GM15510 (cell line): Measurements from ENCODE around the gene HDAC7.

ENCODE experiments used
- POLR2A ChIP-seq: IDR thresholded peaks from 3 replicates; pipeline ENCODE4 v1.6.1; 2011; ENCODE audit warnings: borderline replicate concordance; ENCODE audit not compliant: insufficient read length; ENCODE audit errors: extremely low read depth

Gene HDAC7

GRCh38 chr12:47742253-47742825 is 77.4 kb downstream of the HDAC7 start:
- TF ChIP-seq POLR2A, result no peak

DNA sequence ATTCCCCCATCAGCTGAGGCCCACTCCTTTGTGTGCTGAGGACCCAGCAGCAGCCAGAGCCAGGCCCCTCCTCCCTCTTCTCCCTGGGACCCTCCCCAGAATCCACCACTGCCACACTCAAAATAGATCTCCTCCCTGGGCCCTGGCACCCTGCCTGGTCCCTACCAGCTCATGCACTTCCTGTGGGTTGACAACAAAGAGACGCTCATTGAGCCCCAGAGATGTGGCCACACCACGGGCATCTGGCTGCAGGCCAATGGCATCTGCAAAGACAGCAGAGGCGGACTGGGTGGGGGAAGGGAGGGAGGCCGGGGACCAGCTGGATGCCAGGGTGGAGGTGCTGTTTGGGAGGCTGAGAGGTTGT is 78.4 kb downstream of the HDAC7 start:
- no peak for TF ChIP-seq POLR2A

GRCh38 chr12:47740606-47741339 is 78.9 kb downstream of the HDAC7 start:
- TF ChIP-seq POLR2A, result no peak

GRCh38 chr12:47739979-47740378 is 79.7 kb downstream of the HDAC7 start:
- no peak for TF ChIP-seq POLR2A

DNA sequence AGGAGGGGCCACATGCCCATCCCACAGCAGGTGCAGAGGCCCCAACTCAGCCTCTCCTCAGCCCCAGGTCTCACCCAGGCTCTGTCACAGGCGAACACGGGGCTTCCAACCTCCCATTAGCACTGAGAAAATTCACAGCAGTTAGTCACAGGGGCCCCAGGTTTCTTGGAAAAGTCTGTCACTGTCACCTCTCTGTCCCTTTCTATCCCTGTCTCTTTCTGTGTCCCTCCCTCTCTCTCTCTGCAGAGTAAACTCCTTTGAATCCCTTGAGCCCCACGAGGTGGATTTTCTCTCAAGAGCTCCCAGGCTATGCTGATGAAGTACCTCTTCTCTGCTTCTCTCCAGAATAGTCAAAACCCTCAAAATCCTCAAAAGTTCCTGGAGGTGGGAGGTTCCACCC is 80.4 kb downstream of the HDAC7 start:
- no peak for TF ChIP-seq POLR2A

DNA sequence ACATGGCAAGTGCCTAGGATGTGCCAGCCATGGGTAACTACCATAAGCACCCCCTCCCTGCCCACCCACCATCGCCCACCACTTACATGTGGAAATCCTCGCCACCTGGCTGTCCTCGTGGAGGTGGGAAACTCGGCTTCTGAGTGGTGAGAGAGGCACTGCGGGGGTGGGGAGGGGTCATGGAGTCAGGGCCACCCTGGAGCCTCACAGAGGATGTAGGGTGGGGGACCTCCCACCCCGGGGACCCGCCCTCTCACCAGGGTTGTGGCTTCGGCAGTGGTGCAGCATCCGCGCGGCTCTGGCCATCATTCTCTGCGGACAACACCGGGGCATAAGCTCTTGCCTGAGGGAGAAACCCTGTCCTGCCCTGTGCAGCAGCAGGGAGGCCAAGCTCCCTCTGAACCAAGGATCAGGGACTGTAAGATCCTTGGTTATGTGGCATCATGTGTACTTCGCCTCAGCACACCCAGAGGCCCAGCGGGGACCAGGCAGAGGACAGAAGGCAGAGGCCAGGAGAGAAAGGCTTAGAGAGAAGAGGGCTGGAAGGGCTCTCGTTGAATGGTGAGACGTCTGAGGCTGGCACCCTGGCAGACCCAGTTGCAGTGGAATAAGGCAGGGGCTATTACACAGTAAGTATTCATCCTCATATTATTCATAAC is 81.6 kb downstream of the HDAC7 start:
- TF ChIP-seq POLR2A, result no peak

GRCh38 chr12:47736877-47737676 is 82.6 kb downstream of the HDAC7 start:
- TF ChIP-seq POLR2A, result no peak

DNA sequence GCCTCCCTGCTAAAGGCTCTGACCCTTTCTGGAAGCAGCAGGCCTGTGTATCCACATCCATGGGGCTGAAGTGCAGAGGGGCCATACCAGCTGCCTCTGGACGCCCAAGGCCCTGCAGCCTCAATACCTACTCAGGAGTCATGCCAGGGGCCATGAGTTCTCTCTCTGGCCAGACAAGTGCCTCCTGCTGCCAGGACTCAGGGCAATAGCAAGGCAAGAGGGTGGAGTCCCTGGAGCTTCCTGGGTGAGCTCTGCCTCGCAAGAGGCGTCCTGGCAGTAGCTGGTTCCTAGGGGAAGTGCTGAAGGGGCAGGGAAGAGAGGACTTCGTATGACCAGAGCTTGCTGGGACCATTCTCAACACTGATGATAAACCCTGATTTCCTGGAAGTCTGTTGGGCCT is 83.5 kb downstream of the HDAC7 start:
- no peak for TF ChIP-seq POLR2A

- TF ChIP-seq POLR2A, result no peak
Observed at GRCh38 chr12:47735649-47736048, 84.1 kb downstream of the HDAC7 start.

GRCh38 chr12:47734725-47735480 is 84.8 kb downstream of the HDAC7 start:
- TF ChIP-seq POLR2A, result no peak

- no peak for TF ChIP-seq POLR2A
Observed at GRCh38 chr12:47733142-47733541, 86.6 kb downstream of the HDAC7 start.
